Right lobe of liver (tissue), 6 donors: ENCODE results near the gene RAB32. TPM values are rescaled to one million over a fixed set of nuclear protein-coding genes. Genes with fewer than 3 reads are reported as not detected.

Source experiments
- ATAC-seq, 4 donors: fragments of 200-7000 bp; cut with Tn5 transposase; one replicate each; pipeline ENCODE4 v1.9.1; 2020; ENCODE audit warnings: mild to moderate bottlenecking in 4 of 4, moderate library complexity in 4 of 4
- DNase-seq, 3 donors: peaks; one replicate each; pipeline ENCODE4 v3.0.0-alpha.2; 2020
- H3K27ac ChIP-seq, 3 donors: fragments of 200-600 bp; one replicate each; pipeline ENCODE4 v1.8.0; 2022
- H3K27me3 ChIP-seq, 2 donors: fragments of 200-600 bp; one replicate each; pipeline ENCODE4 v1.8.0; 2022
- H3K36me3 ChIP-seq, 4 donors: fragments of 200-600 bp; sonication (generic) in 1 of 4; one replicate each; pipeline versions ENCODE4 v1.5.1 to v1.8.0; 2017 to 2022; ENCODE audit warnings: control low read depth in 1 of 4
- H3K4me1 ChIP-seq, 4 donors: fragments of 200-600 bp; sonication (generic) in 1 of 4; one replicate each; pipeline versions ENCODE4 v1.5.1 to v1.8.0; 2017 to 2022; ENCODE audit warnings: control low read depth in 1 of 4
- H3K4me3 ChIP-seq, 3 donors: fragments of 200-600 bp; one replicate each; pipeline ENCODE4 v1.8.0; 2022
- H3K9me3 ChIP-seq, 4 donors: fragments of 200-600 bp; sonication (generic) in 1 of 4; one replicate each; pipeline versions ENCODE4 v1.5.1 to v1.8.0; 2017 to 2022; ENCODE audit warnings: control low read depth in 1 of 4
- CTCF ChIP-seq, 4 donors: fragments of 200-600 bp in 3 of 4; fragments of 450-650 bp in 1 of 4; IDR thresholded peaks; one replicate each; pipeline versions ENCODE4 v1.5.1 to v1.8.0; 2016 to 2022; ENCODE audit warnings: antibody characterized with exemption in 4 of 4, mild to moderate bottlenecking in 2 of 4
- POLR2A ChIP-seq: fragments of 450-650 bp; IDR thresholded peaks from one replicate; pipeline ENCODE4 v1.6.1; 2017; ENCODE audit warnings: antibody characterized with exemption, mild to moderate bottlenecking
- WGBS: methylation state at CpG from one replicate; pipeline ENCODE4 v1.1.6; 2018; ENCODE audit warnings: low coverage, low lambda C conversion rate; ENCODE audit not compliant: insufficient coverage; ENCODE audit errors: missing lambda C conversion rate; 5-methylcytosine and 5-hydroxymethylcytosine counted together
- intact Hi-C, 2 donors: fragments of 100-400 bp; cut with DNase I; formaldehyde crosslinking; loops; one replicate each; pipeline versions ENCODE4 v1.11.2 to v1.14.1; 2022
- long read RNA-seq: library from polyadenylated mRNA; unstranded; transcript quantifications from one replicate; pipeline ENCODE4 v2.0.0, GENCODE V29; 2019
- total RNA-seq, 6 experiments: library from RNA; depleted of rRNA in 2 of 6; stranded (reverse); fragments of >200 nt in 2 of 6; fragmentation: NEBNext Ultra II Directional in 3 of 6; extraction: Animal tissue kit (Norgen Biotek cat#: 25700) in 3 of 6; gene quantifications; one replicate each; pipeline versions ENCODE4 v1.1.0 to v1.2.4, GENCODE V29; 2016 to 2023
- donor health status: DM: no; HTN: yes; CAD: no.
- donor health status: DM: no; HTN: no; CAD: no.
- donor health status: DM: no; HTN: no; CAD: no.
- donor health status: DM: no; HTN: yes; CAD: no.
- donor health status: DM: no; HTN: yes; CAD: no.

RAB32 gene
- total RNA-seq, result 10 to 100 TPM; 12.7 to 55.1 (median 29.2) TPM
- long read RNA-seq, transcript RAB32-201 (3 exons, 1,217 nt), result major isoform, 6 of 7 reads
- long read RNA-seq, partial matches to known transcripts, result 1 of 7 reads
- long read RNA-seq, other reads (novel, unspliced or antisense), result 0 of 7 reads

GRCh38 chr6:146543211-146543939, at the start of gene RAB32:
RAB32 (plus strand) TSS chr6:146543833; CDS start chr6:146543872, 39 bp downstream.
- Histone ChIP-seq H3K4me1 (peaks cover 0 to 24% (median 11%) of the 10 kb centered on the region in 4 donors), H3K27ac (peak within 1 kb of the TSS; percentile 79 to 98 (median 94)), H3K36me3 (no peaks in the 10 kb centered on the region), H3K9me3 (no peaks in the 10 kb centered on the region), H3K27me3 (no peaks in the 10 kb centered on the region), H3K4me3 (peak within 1 kb of the TSS; percentile 71 to 92 (median 80))
- ATAC-seq (peak; percentile 92 to 99 (median 96)), DNase-seq (peak; percentile 97 to 98 (median 98))
- intact Hi-C loops, result no loop called here
- 25% methylated on average over 10 of the region's 86 CpGs for WGBS
- TF ChIP-seq POLR2A (peak; percentile 97), CTCF (IDR thresholded peaks at IDR 0.05) (peak; percentile 65 to 80 (median 76))

- Histone ChIP-seq H3K36me3 (no peaks in the 10 kb centered on the region), H3K4me3 (no peak overlapping the region), H3K9me3 (no peaks in the 10 kb centered on the region), H3K27me3 (no peaks in the 10 kb centered on the region), H3K4me1 (no peaks in the 10 kb centered on the region), H3K27ac (no peak overlapping the region)
- intact Hi-C loops, result no loop called here
- ATAC-seq (no peak), DNase-seq (no peak)
- 37% methylated on average over 4 of the region's 4 CpGs for WGBS
- TF ChIP-seq POLR2A (no peak), CTCF (IDR thresholded peaks at IDR 0.05) (no peak)
Measured at GRCh38 chr6:146498309-146498708, 45.3 kb upstream of the RAB32 start.

- no peak for DNase-seq
- TF ChIP-seq POLR2A, result no peak
- no peak for TF ChIP-seq CTCF (IDR thresholded peaks at IDR 0.05)
- Histone ChIP-seq H3K9me3 (no peaks in the 10 kb centered on the region), H3K4me3 (no peak overlapping the region), H3K36me3 (no peaks in the 10 kb centered on the region), H3K27ac (no peak overlapping the region), H3K4me1 (no peaks in the 10 kb centered on the region), H3K27me3 (no peaks in the 10 kb centered on the region)
- no peak for ATAC-seq
- intact Hi-C loops, result no loop called here
- WGBS, result 54% methylated on average over 1 of the region's 1 CpG
Measured at GRCh38 chr6:146503096-146503495, 40.5 kb upstream of the RAB32 start.

- intact Hi-C loops, result no loop called here
- H3K27me3 ChIP-seq, result no peaks in the 10 kb centered on the region
- H3K27ac ChIP-seq, result no peak overlapping the region
- no peaks in the 10 kb centered on the region for H3K36me3 ChIP-seq
- no peaks in the 10 kb centered on the region for H3K4me1 ChIP-seq
- no peak for ATAC-seq
- TF ChIP-seq CTCF (IDR thresholded peaks at IDR 0.05) (no peak), POLR2A (no peak)
- DNase-seq, result no peak
- no peak overlapping the region for H3K4me3 ChIP-seq
- H3K9me3 ChIP-seq, result no peaks in the 10 kb centered on the region
- WGBS, result 31% methylated on average over 2 of the region's 7 CpGs
Measured at GRCh38 chr6:146515212-146515611, 28.4 kb upstream of the RAB32 start.
